Measurements from ENCODE around the gene P3H4.
A peak's percentile ranks its signal among the peaks of the same experiment; 100 is the strongest.
"Not testable (repeated sequence)": the region's sequence is repeated elsewhere in the genome, so short reads cannot be mapped to it uniquely, and the experiment has no call there.

The P3H4 gene

GRCh38 chr17:41811549-41812380 is at the start of gene P3H4:
Gene P3H4, minus strand, starts transcription at chr17:41811949. Its CDS starts 34 bp downstream, at chr17:41811915.
- peak; percentile 60 for DNase-seq (ENCODE audit: low spot score)

GRCh38 chr17:41860254-41860931 is 48.6 kb upstream of the P3H4 start:
- DNase-seq (ENCODE audit: low spot score) = no peak

- DNase-seq (ENCODE audit: low spot score) = not testable (repeated sequence)
Observed at GRCh38 chr17:41851382-41851781, 39.6 kb upstream of the P3H4 start.

- no peak for DNase-seq (ENCODE audit: low spot score)
Observed at GRCh38 chr17:41849251-41849990, 37.7 kb upstream of the P3H4 start.

GRCh38 chr17:41848788-41849187 is 37.0 kb upstream of the P3H4 start:
- no peak for DNase-seq (ENCODE audit: low spot score)

- no peak for DNase-seq (ENCODE audit: low spot score)
Observed at GRCh38 chr17:41844971-41845370, 33.2 kb upstream of the P3H4 start.

GRCh38 chr17:41840781-41841180 is 29.0 kb upstream of the P3H4 start:
- not testable (repeated sequence) for DNase-seq (ENCODE audit: low spot score)

- DNase-seq (ENCODE audit: low spot score) = not testable (repeated sequence)
Observed at GRCh38 chr17:41839448-41839847, 27.7 kb upstream of the P3H4 start.

GRCh38 chr17:41837761-41838538 is 26.2 kb upstream of the P3H4 start, which contains the start of gene KLHL10:
Gene KLHL10, plus strand, starts transcription at chr17:41837825. Its CDS starts 108 bp downstream, at chr17:41837933.
- no peak for DNase-seq (ENCODE audit: low spot score)

GRCh38 chr17:41836550-41837196 is 24.9 kb upstream of the P3H4 start:
- DNase-seq (ENCODE audit: low spot score) = no peak

- peak; percentile 61 for DNase-seq (ENCODE audit: low spot score)
Observed at GRCh38 chr17:41835800-41836549, 24.2 kb upstream of the P3H4 start, which contains the start of gene NT5C3B. Gene NT5C3B, minus strand, starts transcription at chr17:41836232. Its CDS starts 39 bp downstream, at chr17:41836193.

- no peak for DNase-seq (ENCODE audit: low spot score)
Observed at GRCh38 chr17:41835214-41835799, 23.6 kb upstream of the P3H4 start.

GRCh38 chr17:41829961-41830360 is 18.2 kb upstream of the P3H4 start:
- not testable (repeated sequence) for DNase-seq (ENCODE audit: low spot score)

- DNase-seq (ENCODE audit: low spot score) = no peak
Observed at GRCh38 chr17:41825175-41825845, 13.6 kb upstream of the P3H4 start.

GRCh38 chr17:41824086-41824485 is 12.3 kb upstream of the P3H4 start:
- DNase-seq (ENCODE audit: low spot score) = no peak

- DNase-seq (ENCODE audit: low spot score) = no peak
Observed at GRCh38 chr17:41823580-41823979, 11.8 kb upstream of the P3H4 start.

- no peak for DNase-seq (ENCODE audit: low spot score)
Observed at GRCh38 chr17:41823141-41823524, 11.4 kb upstream of the P3H4 start.

GRCh38 chr17:41822216-41823140 is 10.7 kb upstream of the P3H4 start:
- DNase-seq (ENCODE audit: low spot score) = no peak
